Liver (tissue), 3 donors: Measurements from ENCODE around the gene KCNJ18.
"Not testable (repeated sequence)": the region's sequence is repeated elsewhere in the genome, so short reads cannot be mapped to it uniquely, and the experiment has no call there.

Experiments used
- EGR1 ChIP-seq, 2 donors: IDR thresholded peaks; 2 replicates each; pipeline ENCODE4 v1.6.1; 2016 to 2018; ENCODE audit warnings: antibody characterized with exemption in 2 of 2, low read depth in 2 of 2
- FOXA1 ChIP-seq: IDR thresholded peaks from 2 replicates; pipeline ENCODE4 v1.6.1; 2016; ENCODE audit warnings: antibody characterized with exemption
- FOXA2 ChIP-seq: IDR thresholded peaks from 2 replicates; pipeline ENCODE4 v1.6.1; 2016; ENCODE audit warnings: antibody characterized with exemption
- GABPA ChIP-seq, 2 donors: IDR thresholded peaks in 1 of 2; conservative IDR thresholded peaks in 1 of 2; 2 replicates each; pipeline ENCODE4 v1.6.1; 2016; ENCODE audit warnings: antibody characterized with exemption in 2 of 2, mild to moderate bottlenecking in 1 of 2, moderate library complexity in 1 of 2
- JUND ChIP-seq, 2 donors: IDR thresholded peaks; 2 replicates each; pipeline ENCODE4 v1.6.1; 2016; ENCODE audit warnings: antibody characterized with exemption in 2 of 2
- NR2F2 ChIP-seq: IDR thresholded peaks from 2 replicates; pipeline ENCODE4 v1.6.1; 2016; ENCODE audit warnings: antibody characterized with exemption
- RAD21 ChIP-seq, 2 donors: IDR thresholded peaks; 2 replicates each; pipeline ENCODE4 v1.6.1; 2016; ENCODE audit warnings: antibody characterized with exemption in 2 of 2, mild to moderate bottlenecking in 2 of 2
- SP1 ChIP-seq: IDR thresholded peaks from 2 replicates; pipeline ENCODE4 v1.6.1; 2018; ENCODE audit warnings: antibody characterized with exemption, mild to moderate bottlenecking
- TAF1 ChIP-seq: conservative IDR thresholded peaks from 2 replicates; pipeline ENCODE4 v1.6.1; 2016; ENCODE audit warnings: antibody characterized with exemption, mild to moderate bottlenecking
- TF ChIP-seq, protein P1 (sequence below): fragments of 150-350 bp; IDR thresholded peaks from 2 replicates; pipeline ENCODE4 v1.5.1; 2017; ENCODE audit warnings: improper control_type of control experiment, low read depth, low read length; ENCODE audit not compliant: missing input control
- TF ChIP-seq, protein P2 (sequence below): IDR thresholded peaks from 2 replicates; pipeline ENCODE4 v1.6.1; 2016; ENCODE audit warnings: antibody characterized with exemption
- TF ChIP-seq, protein P3 (sequence below): IDR thresholded peaks from 2 replicates; pipeline ENCODE4 v1.6.1; 2016; ENCODE audit warnings: antibody characterized with exemption, mild to moderate bottlenecking
- TF ChIP-seq, protein P4 (sequence below): IDR thresholded peaks from 2 replicates; pipeline ENCODE4 v1.6.1; 2016; ENCODE audit warnings: antibody characterized with exemption
- TF ChIP-seq, protein P5 (sequence below): IDR thresholded peaks from 2 replicates; pipeline ENCODE4 v1.6.1; 2016; ENCODE audit warnings: antibody characterized with exemption
- donor health status: healthy.
- donor health status: healthy.

DNA sequence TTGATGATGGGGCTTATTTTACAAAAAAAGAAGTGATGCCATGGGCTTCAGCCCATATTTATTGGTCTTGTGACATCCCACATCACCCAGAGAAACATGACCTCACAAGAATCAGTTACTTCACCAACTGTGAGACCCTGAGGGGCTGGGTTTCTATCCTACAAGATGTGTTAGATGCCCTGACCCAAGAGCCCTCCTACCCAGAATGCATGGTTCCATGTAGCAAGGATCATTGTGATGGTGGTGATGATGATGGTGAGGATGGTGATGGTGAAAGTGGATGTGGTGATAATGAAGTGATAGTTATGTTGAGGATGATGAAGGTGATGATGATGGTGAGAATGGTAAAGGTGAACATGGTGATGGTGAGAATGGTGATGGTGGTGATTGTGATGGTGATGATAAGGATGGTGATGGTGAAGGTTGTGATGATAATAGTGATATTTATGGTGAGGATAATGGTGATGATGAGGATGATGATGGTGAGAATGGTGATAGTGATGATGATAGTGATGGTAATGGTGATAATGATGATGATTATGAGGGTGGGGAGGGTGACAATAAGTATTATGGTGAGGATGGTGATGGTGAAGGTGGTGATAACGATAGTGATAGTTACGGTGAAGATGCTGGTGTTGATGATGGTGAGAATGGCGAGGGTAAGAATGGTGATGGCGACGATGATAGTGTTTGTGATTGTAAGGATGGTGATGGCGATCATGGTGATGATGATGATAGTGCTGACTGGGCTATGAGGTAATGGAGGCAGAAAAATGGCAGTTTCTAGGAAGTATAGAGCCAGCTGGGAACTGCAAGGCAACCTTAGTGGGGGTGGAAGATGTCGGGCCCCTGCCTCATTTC lies 28.5 kb upstream of the KCNJ18 start:
- TF ChIP-seq, protein P1, sequence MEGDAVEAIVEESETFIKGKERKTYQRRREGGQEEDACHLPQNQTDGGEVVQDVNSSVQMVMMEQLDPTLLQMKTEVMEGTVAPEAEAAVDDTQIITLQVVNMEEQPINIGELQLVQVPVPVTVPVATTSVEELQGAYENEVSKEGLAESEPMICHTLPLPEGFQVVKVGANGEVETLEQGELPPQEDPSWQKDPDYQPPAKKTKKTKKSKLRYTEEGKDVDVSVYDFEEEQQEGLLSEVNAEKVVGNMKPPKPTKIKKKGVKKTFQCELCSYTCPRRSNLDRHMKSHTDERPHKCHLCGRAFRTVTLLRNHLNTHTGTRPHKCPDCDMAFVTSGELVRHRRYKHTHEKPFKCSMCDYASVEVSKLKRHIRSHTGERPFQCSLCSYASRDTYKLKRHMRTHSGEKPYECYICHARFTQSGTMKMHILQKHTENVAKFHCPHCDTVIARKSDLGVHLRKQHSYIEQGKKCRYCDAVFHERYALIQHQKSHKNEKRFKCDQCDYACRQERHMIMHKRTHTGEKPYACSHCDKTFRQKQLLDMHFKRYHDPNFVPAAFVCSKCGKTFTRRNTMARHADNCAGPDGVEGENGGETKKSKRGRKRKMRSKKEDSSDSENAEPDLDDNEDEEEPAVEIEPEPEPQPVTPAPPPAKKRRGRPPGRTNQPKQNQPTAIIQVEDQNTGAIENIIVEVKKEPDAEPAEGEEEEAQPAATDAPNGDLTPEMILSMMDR = not testable (repeated sequence)
- not testable (repeated sequence) for TF ChIP-seq GABPA (IDR thresholded peaks at IDR 0.05 in 1 of 2, conservative IDR thresholded peaks at IDR 0.05 in 1 of 2); JUND (IDR thresholded peaks at IDR 0.05); SP1; FOXA1; TAF1; RAD21 (IDR thresholded peaks at IDR 0.05); EGR1 (IDR thresholded peaks at IDR 0.05; ENCODE audit: low read depth in 2 of 2); NR2F2; FOXA2
- TF ChIP-seq, protein P2, sequence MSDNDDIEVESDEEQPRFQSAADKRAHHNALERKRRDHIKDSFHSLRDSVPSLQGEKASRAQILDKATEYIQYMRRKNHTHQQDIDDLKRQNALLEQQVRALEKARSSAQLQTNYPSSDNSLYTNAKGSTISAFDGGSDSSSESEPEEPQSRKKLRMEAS = not testable (repeated sequence)
- TF ChIP-seq, protein P3, sequence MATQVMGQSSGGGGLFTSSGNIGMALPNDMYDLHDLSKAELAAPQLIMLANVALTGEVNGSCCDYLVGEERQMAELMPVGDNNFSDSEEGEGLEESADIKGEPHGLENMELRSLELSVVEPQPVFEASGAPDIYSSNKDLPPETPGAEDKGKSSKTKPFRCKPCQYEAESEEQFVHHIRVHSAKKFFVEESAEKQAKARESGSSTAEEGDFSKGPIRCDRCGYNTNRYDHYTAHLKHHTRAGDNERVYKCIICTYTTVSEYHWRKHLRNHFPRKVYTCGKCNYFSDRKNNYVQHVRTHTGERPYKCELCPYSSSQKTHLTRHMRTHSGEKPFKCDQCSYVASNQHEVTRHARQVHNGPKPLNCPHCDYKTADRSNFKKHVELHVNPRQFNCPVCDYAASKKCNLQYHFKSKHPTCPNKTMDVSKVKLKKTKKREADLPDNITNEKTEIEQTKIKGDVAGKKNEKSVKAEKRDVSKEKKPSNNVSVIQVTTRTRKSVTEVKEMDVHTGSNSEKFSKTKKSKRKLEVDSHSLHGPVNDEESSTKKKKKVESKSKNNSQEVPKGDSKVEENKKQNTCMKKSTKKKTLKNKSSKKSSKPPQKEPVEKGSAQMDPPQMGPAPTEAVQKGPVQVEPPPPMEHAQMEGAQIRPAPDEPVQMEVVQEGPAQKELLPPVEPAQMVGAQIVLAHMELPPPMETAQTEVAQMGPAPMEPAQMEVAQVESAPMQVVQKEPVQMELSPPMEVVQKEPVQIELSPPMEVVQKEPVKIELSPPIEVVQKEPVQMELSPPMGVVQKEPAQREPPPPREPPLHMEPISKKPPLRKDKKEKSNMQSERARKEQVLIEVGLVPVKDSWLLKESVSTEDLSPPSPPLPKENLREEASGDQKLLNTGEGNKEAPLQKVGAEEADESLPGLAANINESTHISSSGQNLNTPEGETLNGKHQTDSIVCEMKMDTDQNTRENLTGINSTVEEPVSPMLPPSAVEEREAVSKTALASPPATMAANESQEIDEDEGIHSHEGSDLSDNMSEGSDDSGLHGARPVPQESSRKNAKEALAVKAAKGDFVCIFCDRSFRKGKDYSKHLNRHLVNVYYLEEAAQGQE = not testable (repeated sequence)
- TF ChIP-seq, protein P4, sequence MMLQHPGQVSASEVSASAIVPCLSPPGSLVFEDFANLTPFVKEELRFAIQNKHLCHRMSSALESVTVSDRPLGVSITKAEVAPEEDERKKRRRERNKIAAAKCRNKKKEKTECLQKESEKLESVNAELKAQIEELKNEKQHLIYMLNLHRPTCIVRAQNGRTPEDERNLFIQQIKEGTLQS = not testable (repeated sequence)
- TF ChIP-seq, protein P5, sequence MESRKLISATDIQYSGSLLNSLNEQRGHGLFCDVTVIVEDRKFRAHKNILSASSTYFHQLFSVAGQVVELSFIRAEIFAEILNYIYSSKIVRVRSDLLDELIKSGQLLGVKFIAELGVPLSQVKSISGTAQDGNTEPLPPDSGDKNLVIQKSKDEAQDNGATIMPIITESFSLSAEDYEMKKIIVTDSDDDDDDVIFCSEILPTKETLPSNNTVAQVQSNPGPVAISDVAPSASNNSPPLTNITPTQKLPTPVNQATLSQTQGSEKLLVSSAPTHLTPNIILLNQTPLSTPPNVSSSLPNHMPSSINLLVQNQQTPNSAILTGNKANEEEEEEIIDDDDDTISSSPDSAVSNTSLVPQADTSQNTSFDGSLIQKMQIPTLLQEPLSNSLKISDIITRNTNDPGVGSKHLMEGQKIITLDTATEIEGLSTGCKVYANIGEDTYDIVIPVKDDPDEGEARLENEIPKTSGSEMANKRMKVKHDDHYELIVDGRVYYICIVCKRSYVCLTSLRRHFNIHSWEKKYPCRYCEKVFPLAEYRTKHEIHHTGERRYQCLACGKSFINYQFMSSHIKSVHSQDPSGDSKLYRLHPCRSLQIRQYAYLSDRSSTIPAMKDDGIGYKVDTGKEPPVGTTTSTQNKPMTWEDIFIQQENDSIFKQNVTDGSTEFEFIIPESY = not testable (repeated sequence)
